ENCODE data around the gene INTS15.

- TF ChIP-seq CTCF (IDR thresholded peaks at IDR 0.05; ENCODE audit: insufficient read depth, low read length) (no peak), REST (IDR thresholded peaks at IDR 0.05; ENCODE audit: insufficient replicate concordance, low read depth) (no peak), GABPA (IDR thresholded peaks at IDR 0.05; ENCODE audit: low read depth) (no peak)
These were observed 33.6 kb upstream of the INTS15 start for GRCh38 chr7:6556196-6556595.

Measured in HL-60 (cell line).